GM12873 (cell line): ENCODE results near the gene ZNF17.

Source experiments
- TF ChIP-seq, protein P1 (sequence below): IDR thresholded peaks from 2 replicates; pipeline ENCODE4 v1.5.1; 2012; ENCODE audit warnings: low read depth, mild to moderate bottlenecking, moderate library complexity, low read length, control low read depth; ENCODE audit not compliant: insufficient read depth; ENCODE audit errors: missing control alignments

ZNF17 gene

GRCh38 chr19:57466489-57466888 is 55.5 kb downstream of the ZNF17 start:
- TF ChIP-seq, protein P1, sequence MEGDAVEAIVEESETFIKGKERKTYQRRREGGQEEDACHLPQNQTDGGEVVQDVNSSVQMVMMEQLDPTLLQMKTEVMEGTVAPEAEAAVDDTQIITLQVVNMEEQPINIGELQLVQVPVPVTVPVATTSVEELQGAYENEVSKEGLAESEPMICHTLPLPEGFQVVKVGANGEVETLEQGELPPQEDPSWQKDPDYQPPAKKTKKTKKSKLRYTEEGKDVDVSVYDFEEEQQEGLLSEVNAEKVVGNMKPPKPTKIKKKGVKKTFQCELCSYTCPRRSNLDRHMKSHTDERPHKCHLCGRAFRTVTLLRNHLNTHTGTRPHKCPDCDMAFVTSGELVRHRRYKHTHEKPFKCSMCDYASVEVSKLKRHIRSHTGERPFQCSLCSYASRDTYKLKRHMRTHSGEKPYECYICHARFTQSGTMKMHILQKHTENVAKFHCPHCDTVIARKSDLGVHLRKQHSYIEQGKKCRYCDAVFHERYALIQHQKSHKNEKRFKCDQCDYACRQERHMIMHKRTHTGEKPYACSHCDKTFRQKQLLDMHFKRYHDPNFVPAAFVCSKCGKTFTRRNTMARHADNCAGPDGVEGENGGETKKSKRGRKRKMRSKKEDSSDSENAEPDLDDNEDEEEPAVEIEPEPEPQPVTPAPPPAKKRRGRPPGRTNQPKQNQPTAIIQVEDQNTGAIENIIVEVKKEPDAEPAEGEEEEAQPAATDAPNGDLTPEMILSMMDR = no peak
